Measurements from ENCODE around the gene HIVEP2. TPM values are rescaled to one million over a fixed set of nuclear protein-coding genes. Genes with fewer than 3 reads are reported as not detected.

The HIVEP2 gene
- total RNA-seq, 1 experiment from 2014 or later, result 3.2 TPM

DNA sequence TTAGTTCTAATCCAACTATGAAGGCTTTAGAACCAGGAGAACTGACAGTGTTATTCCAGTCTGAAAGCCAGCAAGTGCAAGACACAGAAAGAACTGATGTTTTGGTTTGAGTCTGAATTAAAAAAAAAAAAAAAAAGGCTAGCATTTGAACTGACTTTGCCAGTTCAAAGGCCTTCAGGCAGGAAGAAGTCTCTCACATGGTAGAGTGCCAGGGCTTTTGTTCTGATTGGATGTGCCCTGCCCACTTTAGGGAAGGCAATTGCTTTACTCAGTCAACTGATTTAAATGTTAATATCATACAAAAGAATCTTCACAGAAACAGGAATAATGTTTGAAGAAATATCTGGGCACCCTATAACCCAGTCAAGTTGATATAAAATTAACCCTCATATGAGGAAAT lies 212.2 kb downstream of the HIVEP2 start:
- POLR2A ChIA-PET (ENCODE audit: low non-redundant PET), result no interaction called here
- no peak for DNase-seq (ENCODE audit: low spot score)
- Histone ChIP-seq H3K27ac (ENCODE audit: low read depth, low read length, poor library complexity, severe bottlenecking) (no peak overlapping the region), H3K4me3 (ENCODE audit: low read depth, low read length, poor library complexity, severe bottlenecking) (no peak overlapping the region), H3K4me1 (ENCODE audit: insufficient read depth, low read length, poor library complexity, severe bottlenecking) (peaks cover 11% of the 10 kb centered on the region), H3K9me3 (ENCODE audit: low read depth, low read length, poor library complexity, severe bottlenecking) (no peaks in the 10 kb centered on the region), H3K27me3 (replicated peaks; ENCODE audit: insufficient read depth, low read depth, low read length, poor library complexity) (no peaks in the 10 kb centered on the region), H3K36me3 (ENCODE audit: insufficient read depth, low read length, poor library complexity, severe bottlenecking) (no peaks in the 10 kb centered on the region)
- no peak for TF ChIP-seq EZH2 (IDR thresholded peaks at IDR 0.05; ENCODE audit: borderline replicate concordance, low read depth, low read length, poor library complexity, severe bottlenecking)
- TF ChIP-seq, protein P1, sequence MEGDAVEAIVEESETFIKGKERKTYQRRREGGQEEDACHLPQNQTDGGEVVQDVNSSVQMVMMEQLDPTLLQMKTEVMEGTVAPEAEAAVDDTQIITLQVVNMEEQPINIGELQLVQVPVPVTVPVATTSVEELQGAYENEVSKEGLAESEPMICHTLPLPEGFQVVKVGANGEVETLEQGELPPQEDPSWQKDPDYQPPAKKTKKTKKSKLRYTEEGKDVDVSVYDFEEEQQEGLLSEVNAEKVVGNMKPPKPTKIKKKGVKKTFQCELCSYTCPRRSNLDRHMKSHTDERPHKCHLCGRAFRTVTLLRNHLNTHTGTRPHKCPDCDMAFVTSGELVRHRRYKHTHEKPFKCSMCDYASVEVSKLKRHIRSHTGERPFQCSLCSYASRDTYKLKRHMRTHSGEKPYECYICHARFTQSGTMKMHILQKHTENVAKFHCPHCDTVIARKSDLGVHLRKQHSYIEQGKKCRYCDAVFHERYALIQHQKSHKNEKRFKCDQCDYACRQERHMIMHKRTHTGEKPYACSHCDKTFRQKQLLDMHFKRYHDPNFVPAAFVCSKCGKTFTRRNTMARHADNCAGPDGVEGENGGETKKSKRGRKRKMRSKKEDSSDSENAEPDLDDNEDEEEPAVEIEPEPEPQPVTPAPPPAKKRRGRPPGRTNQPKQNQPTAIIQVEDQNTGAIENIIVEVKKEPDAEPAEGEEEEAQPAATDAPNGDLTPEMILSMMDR (conservative IDR thresholded peaks at IDR 0.05; ENCODE audit: low read depth, low read length), result no peak
- CTCF ChIA-PET, result no interaction called here
- no TSS peak for BruUV-seq (replicated peaks)
- intact Hi-C loops (cut with micrococcal nuclease; ENCODE audit: unreplicated experiment), result no loop called here

DNA sequence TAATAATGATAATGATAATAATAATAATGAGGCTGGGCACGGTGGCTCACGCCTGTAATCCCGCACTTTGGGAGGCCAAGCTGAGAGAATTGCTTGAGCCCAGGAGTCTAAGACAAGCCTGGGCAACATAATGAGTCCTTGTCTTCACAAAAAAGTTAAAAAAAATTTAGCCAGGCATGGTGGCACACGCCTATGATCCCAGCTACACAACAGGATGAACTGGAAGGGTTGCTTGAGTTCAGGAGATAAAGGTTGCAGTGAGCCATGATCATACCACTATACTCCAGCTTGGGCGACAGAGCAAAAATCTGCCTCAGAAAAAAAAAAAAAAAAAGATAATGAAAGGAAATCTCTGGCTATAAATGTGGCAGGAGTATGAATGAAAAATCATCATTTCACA lies 213.4 kb downstream of the HIVEP2 start:
- BruUV-seq (replicated peaks), result no TSS peak
- Histone ChIP-seq H3K9me3 (ENCODE audit: low read depth, low read length, poor library complexity, severe bottlenecking) (no peaks in the 10 kb centered on the region), H3K4me1 (ENCODE audit: insufficient read depth, low read length, poor library complexity, severe bottlenecking) (peaks cover 11% of the 10 kb centered on the region), H3K36me3 (ENCODE audit: insufficient read depth, low read length, poor library complexity, severe bottlenecking) (no peaks in the 10 kb centered on the region), H3K4me3 (ENCODE audit: low read depth, low read length, poor library complexity, severe bottlenecking) (no peak overlapping the region), H3K27me3 (replicated peaks; ENCODE audit: insufficient read depth, low read depth, low read length, poor library complexity) (no peaks in the 10 kb centered on the region), H3K27ac (ENCODE audit: low read depth, low read length, poor library complexity, severe bottlenecking) (no peak overlapping the region)
- intact Hi-C loops (cut with micrococcal nuclease; ENCODE audit: unreplicated experiment), result no loop called here
- TF ChIP-seq, protein P1 (conservative IDR thresholded peaks at IDR 0.05; ENCODE audit: low read depth, low read length), result no peak
- TF ChIP-seq EZH2 (IDR thresholded peaks at IDR 0.05; ENCODE audit: borderline replicate concordance, low read depth, low read length, poor library complexity, severe bottlenecking), result no peak
- DNase-seq (ENCODE audit: low spot score), result no peak
- ChIA-PET POLR2A (ENCODE audit: low non-redundant PET) (no interaction called here), CTCF (no interaction called here)

DNA sequence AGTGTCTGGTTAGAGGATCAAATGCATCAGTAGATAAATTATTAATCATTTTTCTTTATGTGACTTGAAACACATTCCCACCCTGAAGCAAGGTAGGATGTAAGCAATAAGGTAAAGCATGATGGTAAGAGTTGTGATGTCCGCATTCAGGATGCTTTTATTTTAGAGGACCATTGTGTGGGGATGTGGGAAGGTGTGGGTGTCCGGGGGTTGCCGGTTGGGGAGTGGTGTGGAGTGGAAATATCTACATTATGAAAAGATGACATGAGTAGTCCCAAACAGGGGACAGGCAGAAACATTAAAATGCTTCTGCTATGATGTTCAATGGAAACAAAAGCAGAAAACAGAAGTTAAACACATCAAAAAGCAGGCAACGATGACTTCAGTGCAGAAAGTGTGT lies 215.4 kb downstream of the HIVEP2 start:
- TF ChIP-seq, protein P1 (conservative IDR thresholded peaks at IDR 0.05; ENCODE audit: low read depth, low read length), result no peak
- TF ChIP-seq EZH2 (IDR thresholded peaks at IDR 0.05; ENCODE audit: borderline replicate concordance, low read depth, low read length, poor library complexity, severe bottlenecking), result no peak
- BruUV-seq (replicated peaks), result no TSS peak
- no peak for DNase-seq (ENCODE audit: low spot score)
- ChIA-PET CTCF (no interaction called here), POLR2A (ENCODE audit: low non-redundant PET) (no interaction called here)
- no peaks in the 10 kb centered on the region for H3K9me3 ChIP-seq (ENCODE audit: low read depth, low read length, poor library complexity, severe bottlenecking)
- peaks cover 7% of the 10 kb centered on the region for H3K4me1 ChIP-seq (ENCODE audit: insufficient read depth, low read length, poor library complexity, severe bottlenecking)
- H3K4me3 ChIP-seq (ENCODE audit: low read depth, low read length, poor library complexity, severe bottlenecking), result no peak overlapping the region
- intact Hi-C loops (cut with micrococcal nuclease; ENCODE audit: unreplicated experiment), result no loop called here
- H3K27me3 ChIP-seq (replicated peaks; ENCODE audit: insufficient read depth, low read depth, low read length, poor library complexity), result no peaks in the 10 kb centered on the region
- no peak overlapping the region for H3K27ac ChIP-seq (ENCODE audit: low read depth, low read length, poor library complexity, severe bottlenecking)
- H3K36me3 ChIP-seq (ENCODE audit: insufficient read depth, low read length, poor library complexity, severe bottlenecking), result no peaks in the 10 kb centered on the region

Data from A673 (cell line).